GM18861 (cell line): Measurements from ENCODE around the gene CAMTA1.

Experiments
- ATAC-seq: cut with Tn5 transposase; IDR thresholded peaks from one replicate; pipeline ENCODE4 v1.9.1; 2021; ENCODE audit not compliant: unreplicated experiment

Gene CAMTA1

DNA sequence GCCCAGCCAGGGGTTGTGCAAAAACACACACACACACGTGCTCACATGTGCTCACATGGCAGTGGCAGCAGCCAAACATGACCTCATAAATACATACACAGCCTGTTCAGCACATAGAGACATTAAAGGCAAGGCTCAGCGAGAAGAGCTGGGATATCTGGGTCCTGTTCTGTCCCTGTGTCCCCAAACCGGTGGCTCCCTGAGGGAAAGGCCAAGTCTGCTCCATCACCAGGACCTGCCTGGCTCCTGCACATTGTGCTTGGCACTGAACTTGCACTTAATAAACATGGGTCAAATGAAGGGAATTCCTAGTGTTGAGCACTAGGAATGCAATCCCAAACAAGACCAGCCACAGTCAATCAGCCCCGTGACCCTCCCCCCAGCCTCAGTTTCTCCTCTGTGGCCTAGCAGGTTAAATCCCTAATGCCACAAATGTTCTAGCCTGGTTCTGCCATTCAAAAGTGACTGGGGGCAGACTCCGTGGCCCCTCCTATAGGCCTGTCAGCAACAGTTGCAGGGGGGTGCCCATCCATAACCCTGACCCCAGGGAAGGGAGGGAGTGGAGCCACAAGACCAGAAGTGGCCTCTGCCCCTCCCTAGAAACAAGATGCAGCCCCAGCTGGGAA, 825.0 kb downstream of the CAMTA1 start:
- no peak for ATAC-seq

DNA sequence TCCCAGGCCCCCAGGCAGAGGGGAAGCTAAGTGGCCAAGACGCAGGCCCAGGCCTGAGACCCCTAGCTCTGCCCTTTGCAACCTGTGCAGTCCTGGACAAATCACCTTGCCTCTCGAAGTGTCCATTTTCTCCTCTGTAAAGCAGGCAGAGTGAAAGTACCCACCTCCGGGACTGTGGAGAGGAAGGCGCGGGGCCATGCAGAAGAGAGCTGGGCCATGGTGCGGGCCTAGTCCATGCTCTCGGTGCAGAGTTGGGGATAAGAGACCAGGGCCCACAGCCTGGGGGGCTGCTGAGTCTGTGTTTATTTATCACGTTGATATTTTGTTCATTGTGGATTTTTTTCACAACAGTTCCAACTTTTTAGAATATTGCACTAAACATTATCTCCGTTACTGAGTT, 825.7 kb downstream of the CAMTA1 start:
- no peak for ATAC-seq

DNA sequence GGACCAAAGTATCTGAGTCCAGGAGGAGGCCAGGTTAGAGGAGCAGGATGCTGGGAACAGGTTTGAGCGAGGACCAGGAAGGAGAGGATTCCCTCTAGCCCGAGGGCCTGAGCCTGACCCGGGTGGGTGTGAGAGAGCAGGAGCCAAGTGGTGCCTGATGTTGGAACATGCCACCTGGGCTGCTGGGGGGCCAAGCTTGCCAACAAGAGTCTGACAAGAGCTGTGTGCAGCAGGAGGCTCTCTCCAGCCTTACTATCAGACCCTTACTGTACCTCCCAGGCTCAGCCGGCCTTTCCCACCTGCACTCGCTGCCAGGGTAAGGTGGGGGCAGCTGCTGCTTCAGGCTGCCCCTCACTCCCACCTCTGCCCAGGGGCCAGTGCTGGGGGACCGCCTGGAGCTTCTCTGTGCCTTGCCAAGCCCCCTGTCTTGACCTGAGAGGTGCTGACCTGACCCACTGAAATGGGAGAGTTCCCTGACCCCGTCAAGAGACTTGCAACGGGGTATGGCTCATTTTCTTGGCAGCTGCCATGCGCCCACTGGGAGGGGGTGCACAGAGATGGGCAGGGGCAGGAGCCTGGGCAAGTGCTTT, 826.3 kb downstream of the CAMTA1 start:
- no peak for ATAC-seq

DNA sequence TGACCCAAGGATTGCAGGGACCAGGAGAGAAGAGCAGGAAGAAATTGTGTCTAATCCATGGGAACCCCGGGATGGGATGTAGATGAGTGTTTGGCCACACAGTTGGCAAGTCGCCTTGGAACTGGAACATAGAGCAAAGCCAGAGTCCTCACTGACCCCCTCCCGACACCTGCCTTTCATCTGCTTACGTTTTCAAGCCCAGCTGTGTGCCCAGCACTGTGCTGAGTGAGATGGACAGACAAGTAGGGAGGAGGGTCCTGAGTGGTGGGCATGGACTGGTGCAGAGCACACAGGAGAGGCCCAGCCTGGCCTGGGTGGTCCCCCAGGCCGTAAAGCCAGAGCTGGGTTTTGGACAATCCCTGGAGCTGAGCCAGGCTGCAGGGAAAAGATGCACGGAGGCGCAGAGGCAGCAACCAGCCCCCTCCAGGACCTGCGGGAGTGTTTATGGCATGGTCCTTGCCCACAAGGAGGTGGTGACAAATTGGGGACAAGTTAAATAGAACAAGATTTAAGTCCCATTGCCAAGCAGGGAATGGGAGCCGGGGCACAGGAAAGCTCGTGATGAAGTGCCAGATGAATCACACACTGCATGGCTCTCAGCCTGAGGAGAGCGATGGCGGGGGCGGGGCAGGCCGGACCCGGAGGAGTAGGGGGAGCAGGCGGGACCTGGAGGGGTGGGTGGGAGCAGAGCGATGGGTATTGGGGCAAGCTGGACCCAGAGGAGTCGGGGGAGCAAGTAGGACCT, 828.0 kb downstream of the CAMTA1 start:
- ATAC-seq, result no peak

DNA sequence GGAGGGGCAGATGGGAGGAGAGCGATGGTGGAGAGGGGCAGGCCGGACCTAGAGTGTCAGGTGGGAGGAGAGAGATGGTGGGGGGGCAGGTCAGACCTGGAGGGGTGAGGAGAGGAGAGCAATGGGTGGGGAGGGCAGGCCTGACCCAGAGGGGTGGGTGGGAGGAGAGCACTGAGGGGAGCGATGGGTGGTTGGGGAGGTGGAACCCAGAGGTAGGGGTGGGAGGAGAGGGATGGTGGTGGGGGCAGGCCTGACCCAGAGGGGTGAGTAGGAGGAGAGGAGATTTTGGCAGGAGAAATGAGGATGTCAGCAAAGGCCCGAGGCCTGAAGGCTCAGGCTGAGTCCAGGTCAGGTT, 828.6 kb downstream of the CAMTA1 start:
- no peak for ATAC-seq

DNA sequence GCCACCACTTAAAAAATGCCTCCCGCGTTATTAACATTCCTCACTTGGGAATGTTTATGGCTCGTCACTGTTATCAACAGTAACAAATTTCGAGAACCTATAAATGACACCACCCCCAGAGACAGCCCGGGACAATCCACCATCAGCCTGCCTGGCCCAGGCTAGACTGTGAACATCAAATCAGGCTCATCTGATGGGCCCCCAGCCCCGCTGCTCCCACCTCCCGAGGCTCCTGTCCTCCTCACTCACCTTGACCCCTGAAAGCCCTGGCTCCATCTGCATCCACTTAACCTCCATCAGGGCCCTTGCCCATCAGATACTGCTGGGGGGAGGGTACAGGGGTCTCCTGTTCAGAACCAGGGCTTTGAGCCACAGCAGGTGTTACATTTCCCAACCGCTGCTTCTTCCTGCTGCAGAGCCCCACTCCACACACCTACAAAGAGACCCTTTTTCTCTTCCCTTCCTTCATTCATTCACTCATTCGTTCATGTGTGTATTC, 829.4 kb downstream of the CAMTA1 start:
- ATAC-seq, result no peak

DNA sequence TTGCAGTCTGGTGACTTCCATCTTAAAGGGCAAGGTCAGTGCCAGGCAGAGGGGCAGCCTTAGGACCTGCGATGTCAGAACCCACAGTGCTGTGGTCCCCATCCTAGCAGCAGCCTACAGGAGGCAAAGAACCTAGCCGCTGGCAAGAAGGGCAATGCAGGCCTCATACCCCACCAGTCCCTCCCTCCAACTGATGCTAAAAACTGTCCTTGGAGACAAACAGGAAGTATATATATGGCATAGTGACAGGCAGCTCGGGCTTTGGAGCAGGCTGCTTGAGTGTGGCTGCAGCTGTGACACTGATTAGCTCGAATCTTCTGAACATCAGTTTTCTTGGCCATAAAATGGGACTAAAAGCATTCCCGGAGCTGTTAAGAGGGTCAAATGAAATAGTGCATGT, 829.9 kb downstream of the CAMTA1 start:
- ATAC-seq, result no peak

DNA sequence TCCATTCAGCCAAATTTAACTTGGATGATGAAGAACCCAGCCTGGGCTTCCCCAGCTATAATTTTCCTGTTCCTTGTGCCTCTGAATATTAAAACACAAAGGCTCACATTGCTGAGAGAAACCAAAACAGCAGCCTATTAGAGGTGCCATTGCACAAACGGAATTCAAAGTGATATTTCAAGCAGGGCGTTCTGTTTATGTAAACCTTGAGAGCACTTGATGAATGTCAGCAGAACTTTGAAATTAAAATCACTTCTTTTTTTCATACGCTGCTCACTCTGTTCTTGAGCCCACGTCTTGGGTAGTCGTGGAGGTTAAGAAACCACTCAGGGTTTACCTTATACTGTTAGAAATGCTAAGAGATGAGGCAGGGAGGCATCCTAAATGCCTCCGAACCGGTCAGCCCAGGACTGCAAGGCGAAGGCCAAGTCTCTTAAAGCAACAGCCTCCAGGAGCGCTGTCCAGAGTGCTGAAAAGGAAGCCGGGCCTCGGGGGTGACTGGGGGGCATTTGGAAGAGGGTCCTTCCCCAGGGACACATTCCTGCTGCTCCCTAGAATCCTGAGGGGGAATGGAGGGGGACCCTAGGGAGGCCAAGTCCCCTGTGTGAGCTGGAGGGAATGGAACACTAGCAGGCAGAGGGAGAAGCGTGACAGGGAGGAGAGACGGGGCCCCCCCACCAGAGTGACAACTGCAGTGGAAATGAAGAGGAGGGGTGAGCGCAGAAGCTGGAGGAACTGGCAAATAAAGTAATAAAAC, 831.0 kb downstream of the CAMTA1 start:
- no peak for ATAC-seq

DNA sequence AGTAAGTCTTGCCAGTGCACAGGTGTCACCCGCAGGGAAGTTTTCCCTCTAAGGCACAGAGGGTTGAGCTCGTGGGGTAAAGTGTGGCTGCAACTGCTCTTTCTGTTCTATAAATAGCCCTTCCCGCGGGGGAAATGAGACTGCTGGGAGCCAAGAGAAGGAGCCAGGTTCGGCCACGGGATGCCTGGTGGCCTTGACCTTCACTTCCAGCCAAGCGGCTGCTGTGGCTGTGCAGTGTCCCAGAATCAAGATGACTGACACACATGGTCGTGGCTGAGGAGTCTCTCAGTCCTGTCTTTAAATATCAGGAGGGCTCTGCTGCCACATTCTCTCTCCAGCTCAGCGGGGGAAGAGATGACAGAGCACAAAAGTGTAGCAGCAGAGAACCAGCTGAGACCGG, 831.7 kb downstream of the CAMTA1 start:
- ATAC-seq, result no peak

DNA sequence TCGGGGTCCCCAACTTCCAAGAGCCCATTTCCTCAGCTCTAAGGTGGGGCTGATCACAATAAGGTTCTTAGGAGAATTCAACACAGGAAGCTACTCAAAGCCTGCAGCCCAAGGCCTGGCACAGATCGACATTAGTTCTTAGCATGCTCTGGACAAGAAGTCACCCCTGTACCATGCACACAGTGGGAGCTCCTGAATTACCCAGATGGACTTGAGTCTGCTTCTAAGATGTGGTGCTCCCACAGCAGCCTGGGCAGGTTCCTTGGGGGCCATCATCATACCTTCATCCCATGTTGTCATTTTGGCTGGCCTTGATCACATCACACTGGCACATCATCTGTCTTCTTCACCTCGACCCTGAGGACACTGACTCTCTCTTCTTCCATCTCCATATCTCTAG, 832.6 kb downstream of the CAMTA1 start:
- no peak for ATAC-seq

DNA sequence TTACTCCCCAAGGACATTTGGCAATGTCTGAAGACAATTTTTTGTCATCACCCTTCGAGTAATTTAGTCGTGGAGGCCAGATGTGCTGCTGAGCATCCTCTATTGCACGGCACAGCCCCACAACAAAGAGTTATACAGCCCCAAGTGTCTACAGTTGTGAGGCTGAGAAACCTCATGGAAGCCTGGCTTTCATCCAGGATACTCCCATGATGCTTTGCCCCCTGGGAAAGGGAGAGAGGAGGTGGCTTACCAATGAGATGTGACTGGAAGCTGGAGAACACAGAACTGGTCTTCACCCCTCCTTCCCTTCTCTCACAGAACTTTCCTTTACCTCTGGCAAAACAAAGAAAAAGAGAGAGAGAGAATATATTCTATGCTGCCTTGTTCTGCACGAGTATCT, 834.9 kb downstream of the CAMTA1 start:
- ATAC-seq, result no peak

DNA sequence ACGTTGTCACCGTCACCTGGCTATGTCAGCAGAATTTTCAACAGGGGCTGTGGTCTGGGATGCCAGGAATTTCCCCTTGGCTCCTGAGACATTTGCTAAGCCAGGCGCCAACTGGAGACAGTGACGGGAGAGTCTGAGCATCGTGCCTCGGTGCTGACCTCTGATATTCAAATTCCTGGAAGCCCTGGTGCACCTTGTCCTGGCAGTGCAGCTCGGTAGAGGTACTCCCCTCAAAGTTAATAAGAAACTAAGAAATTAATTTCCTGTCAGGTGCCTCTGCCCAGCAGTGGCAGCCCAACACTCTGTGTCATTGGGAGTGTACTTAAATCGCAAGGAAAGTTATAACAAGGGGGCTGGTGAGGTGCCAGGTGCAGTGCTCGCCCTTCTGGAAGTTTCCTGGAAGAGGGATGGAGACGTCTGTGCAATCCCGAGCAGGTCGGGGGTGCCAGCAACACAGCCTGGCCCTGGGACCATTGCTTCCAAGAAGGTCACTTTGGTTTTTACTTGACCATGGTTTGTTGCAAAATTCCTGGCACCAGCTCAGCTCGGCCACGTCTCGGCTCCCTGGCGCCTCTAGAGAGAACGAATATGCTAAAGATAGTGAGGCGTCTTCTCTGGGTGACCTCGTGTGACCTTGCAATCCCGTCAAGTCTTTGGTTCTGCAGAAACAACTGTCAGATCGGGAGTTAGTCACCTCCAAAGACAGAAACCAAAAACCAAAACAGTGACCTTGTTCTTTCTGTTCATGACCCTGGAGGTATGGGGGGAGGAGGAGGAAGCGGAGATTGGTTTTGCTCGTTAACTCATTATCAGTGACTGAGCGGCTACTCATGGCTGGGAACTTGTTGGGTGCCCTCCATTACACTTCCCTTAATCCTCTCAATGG, 836.3 kb downstream of the CAMTA1 start:
- no peak for ATAC-seq

DNA sequence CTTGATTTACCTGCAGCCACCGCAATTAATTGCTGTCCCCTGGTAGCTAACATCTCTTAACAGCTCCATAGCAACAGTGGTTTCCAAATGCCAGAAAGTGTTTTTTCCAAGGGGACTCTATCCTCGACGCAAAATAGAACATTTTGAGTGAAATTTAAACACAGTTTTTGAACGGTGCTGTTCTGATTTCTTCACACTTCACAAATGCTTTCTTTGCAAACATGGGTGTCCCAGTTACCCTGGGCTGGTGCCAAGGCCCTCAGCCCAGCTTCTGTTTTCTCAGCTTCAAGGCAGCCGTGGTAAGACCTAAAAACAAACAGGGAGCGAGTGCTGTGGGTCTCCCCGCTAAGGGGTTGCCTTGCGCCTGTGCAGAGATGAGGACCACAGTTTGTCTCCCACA, 838.6 kb downstream of the CAMTA1 start:
- ATAC-seq, result no peak

DNA sequence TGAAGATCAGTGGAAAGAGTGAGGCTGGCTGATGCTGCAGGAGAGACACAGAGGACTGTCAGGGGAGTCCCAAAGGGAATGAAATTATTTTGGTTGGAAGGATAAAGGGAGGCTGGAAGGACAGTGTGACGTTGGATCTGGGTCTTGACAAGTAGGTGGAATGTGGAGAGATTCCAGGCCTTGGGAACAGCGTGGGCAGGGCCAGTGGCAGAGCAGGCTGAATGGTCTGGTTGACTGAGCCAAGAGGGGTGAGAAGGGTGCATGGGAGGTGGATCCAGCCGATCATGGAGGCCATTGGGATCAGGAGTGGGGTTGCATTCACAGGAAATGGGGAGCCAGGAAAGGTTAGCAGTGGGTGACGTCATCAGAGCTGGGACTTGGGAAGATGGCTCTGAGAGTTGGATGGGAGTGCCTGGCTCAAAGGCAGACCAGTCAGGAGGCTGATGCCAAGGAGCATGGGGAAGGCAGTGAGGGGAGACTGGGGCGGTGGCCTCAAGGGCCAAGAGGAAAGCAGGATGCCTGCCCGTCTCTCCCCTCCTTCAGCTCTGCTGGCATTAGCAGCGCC, 839.6 kb downstream of the CAMTA1 start:
- no peak for ATAC-seq

DNA sequence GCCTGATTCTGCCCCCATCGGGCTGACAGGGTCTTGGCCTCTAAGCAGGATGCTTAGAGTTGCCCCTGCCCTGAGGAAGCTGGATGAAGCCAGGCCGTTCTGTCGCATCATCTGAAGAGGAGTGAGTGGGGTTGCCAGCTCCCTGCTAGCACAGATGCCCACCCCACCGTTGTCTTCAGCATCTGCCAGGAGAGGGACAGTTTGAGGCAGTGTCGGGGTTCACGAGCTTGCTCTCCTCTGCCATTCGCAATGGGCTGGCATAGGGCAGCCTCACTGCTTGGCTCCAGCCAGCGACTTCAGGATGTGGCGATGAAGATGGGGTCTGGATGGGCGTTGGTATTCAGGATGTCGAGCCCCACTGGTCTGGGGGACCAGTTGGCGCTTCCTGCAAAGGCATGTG, 840.1 kb downstream of the CAMTA1 start:
- no peak for ATAC-seq

DNA sequence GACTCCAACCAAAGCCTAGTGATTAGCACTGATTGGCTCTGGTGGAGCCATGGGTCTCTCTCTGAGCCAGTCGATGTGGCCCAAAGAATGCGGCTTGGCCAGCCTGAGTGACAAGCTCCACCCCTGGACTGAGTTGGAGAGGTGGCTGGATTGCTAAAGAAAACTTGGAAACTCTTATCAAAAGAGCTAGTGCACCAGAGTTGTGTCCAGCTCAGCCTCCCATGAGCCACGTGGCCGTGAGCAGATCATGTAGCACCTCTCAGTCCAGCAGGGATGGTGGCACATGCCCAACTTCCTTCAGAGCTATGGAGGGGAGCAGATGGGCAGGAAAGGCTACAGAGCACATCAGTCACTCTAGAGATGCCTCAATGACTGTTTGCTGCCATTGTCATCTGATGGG, 843.0 kb downstream of the CAMTA1 start:
- no peak for ATAC-seq

DNA sequence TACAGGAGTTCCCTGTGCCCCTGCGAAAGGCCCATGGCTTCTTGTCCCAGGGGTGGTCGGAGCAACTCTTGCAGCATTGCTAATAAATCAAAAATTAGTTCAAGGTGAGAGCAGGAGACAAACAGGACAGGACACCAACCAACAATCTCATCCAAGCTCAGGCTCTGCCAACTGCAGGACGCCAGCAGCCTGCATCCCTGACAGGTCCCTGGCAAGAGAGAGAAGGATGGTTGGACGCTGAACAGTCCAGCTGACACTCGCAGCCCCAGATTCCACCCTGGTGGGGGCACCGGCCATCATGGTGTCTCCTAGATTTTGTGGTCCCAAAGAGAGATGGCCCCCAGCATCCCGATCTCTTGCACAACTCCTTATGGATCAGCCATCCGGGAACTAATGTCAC, 843.8 kb downstream of the CAMTA1 start:
- ATAC-seq, result no peak

DNA sequence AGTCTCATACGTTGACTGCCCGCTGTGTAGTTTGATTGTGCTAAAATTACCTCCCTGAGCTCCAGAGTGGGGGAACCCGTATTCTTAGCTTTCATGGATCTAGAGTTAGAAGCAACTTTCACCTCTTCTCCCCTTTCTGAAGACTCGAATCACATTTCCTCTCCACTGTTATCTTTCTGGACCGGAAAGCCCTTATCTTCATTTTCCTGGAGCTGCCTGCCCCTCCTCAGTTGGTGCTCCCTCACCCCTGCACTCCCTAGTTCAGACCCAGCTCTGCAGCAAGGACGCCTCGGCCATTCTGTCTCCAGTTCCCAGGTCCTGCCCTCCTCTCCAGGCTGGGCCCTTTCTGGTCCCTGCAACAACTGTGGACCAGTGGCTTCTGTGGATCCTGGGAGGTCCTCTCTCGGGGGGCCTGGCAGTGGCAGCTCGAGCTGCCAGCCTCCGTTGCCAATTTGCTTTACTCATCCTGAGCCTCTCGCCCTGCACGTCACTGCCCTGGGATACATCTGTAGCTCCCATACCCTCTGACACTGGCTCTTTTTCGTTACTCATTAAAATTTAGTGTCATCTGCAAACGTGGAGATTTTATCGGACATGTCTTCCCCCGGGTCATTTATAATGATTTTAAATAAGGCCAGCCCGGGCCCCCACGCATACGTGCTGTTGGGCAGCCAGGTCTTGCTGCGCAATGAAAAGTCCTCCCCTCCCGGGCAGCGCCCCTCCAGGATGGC, 844.4 kb downstream of the CAMTA1 start:
- no peak for ATAC-seq

DNA sequence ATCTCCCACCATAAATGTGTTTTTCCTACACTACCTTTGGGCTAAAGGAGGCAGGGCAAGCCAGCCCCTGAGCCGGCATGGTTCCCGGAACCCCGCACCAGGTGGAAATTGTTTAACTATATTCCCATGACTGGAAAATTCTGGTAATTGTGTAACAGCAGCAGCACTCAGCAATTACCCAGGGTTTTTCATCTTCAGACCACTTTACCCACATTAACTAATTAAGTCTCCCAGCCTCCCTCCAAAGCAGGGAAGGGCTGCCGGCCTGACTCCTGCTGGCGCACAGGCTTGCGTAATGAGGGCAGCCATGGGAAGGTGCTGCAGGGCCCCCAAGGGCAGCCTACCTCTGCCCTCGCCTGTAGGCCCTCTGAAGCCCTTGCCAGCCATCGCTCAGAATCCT, 845.1 kb downstream of the CAMTA1 start:
- ATAC-seq, result no peak

DNA sequence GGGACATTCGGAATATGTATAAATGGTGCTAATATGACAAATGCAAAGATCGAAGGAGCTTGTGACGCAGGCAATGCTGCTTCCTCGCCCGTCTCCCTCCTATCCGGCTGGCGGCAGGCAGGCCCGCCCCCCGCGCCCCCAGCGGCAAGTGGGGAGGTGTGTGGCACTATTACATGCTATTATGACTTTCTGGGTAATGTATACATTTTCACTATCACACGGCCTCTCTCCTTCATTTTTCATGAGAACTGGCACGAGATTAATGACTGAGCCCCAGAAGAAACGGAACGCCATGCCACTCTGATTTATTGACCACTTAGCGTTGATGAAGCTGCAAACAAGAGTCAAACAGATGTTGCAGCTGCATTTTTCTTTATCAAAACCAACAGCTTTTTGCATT, 846.9 kb downstream of the CAMTA1 start:
- no peak for ATAC-seq
